ENCODE results near the gene PLCB1.

PLCB1 gene

DNA sequence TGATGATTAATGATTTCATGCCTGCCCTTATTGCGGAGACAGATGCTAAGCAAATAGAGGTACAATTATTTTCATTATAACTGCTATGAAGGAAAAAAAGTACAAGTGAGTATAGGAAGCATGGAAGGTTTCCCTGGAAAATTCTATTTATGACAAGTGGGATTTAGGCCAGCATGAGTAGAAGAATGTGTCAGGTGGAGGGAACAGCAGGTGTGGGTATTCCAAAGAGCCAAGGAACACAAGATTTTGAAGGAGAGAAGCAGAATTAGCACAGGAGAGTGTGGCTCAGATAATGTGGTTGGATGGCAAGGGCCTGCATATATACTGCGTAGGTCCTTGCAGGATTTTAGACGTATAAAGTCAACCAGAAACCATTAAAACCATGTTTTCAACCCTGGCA lies 11.4 kb downstream of the PLCB1 start:
- no peak overlapping the region for H3K4me3 ChIP-seq (ENCODE audit: low read depth, low read length)
- TF ChIP-seq CTCF (IDR thresholded peaks at IDR 0.05; ENCODE audit: low read depth, low read length): no peak

DNA sequence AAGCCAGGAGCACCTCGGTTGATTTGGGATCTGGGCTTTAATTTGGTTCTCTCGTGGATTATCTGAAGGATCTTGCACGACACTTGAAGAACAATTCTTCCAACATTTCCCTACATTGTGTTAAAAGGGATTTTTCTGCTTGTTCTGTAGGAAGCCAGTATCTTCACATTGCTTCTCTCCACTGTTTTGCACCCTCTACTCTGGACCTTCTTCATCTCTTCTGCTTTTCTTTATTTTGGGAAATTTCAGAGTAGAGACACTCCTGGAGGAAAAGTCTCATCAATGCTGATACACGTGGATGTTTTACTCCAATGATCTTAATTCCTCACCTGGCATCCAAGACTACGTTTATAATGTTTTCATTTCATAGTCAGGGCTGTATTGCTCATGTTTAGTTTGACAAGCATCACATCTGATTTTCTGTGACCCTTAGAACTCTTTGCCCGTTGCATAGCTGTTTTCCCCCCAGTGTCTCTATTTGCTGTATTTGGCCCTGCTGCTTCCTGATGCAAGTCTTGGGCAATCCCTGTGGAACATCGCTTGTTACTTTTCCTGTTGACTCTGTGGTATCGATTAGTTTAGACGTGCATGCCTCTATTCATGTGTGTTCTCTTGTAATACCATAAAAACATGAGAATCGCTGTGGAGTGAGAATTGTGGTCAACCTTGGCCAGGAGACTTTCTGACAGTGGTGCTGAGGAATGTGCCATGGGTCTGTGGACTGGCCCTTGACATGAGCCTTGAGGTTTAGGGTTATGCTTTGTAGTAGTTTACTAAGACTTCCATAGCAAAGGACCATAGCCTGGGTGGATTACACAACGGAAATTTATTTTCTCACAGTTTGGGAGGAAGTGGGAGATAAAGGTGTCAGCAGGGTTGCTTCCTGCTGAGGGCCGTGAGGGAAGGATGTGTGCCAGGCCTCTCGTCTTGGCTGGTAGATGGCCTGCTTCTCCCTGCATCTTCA lies 12.5 kb downstream of the PLCB1 start:
- no peak overlapping the region for H3K4me3 ChIP-seq (ENCODE audit: low read depth, low read length)
- TF ChIP-seq CTCF (IDR thresholded peaks at IDR 0.05; ENCODE audit: low read depth, low read length): no peak

DNA sequence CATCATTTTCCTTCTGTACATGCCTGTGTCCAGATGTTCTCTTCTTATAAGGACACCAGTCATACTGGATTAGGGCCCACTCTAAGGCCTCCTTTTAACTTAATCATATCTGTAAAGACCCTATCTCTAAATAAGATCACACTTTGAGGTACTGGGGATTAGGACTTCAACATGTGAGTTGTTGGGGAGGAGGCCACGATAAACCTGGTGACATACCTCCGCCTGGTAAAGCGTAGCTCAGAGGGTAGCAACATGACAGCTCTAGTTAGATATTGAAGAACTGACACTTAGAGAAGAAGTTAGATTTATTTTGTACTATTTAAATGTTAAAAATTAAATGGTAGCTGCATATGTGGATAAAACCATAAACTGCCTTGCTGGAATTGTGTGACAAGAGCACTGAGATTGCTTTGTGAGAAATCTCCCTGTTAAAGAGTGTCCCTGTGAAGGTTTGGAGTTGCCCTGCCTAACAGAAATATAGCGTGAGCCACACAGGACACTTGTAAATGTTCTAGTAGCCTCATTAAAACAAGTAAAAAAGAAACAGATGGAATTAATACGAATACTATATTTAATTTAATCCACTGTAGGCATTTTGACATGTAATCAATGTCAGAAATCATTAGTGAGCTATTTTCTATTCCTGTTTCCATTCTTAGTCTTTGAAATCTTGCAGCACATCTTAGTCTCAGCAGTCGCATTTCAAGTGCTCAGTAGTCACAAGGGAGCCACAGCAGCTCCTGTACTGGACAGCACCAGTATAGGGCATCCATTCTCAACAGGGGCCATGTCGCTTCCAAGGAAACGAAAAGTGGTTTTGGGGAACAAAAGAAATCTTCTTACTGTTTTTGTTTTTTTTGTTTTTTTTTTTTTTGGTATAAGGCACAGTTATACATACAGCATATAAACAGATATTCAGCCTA lies 13.4 kb downstream of the PLCB1 start:
- TF ChIP-seq CTCF (IDR thresholded peaks at IDR 0.05; ENCODE audit: low read depth, low read length): no peak
- no peak overlapping the region for H3K4me3 ChIP-seq (ENCODE audit: low read depth, low read length)

- no peak for TF ChIP-seq CTCF (IDR thresholded peaks at IDR 0.05; ENCODE audit: low read depth, low read length)
These were observed 15.4 kb downstream of the PLCB1 start for GRCh38 chr20:8147476-8147875.

GRCh38 chr20:8148501-8148900 lies 16.4 kb downstream of the PLCB1 start:
- no peak for TF ChIP-seq CTCF (IDR thresholded peaks at IDR 0.05; ENCODE audit: low read depth, low read length)
- no peak overlapping the region for H3K4me3 ChIP-seq (ENCODE audit: low read depth, low read length)

More at GRCh38 chr20:8147476-8147875, 15.4 kb downstream of the PLCB1 start:
- H3K4me3 ChIP-seq (ENCODE audit: low read depth, low read length): no peak overlapping the region

DNA sequence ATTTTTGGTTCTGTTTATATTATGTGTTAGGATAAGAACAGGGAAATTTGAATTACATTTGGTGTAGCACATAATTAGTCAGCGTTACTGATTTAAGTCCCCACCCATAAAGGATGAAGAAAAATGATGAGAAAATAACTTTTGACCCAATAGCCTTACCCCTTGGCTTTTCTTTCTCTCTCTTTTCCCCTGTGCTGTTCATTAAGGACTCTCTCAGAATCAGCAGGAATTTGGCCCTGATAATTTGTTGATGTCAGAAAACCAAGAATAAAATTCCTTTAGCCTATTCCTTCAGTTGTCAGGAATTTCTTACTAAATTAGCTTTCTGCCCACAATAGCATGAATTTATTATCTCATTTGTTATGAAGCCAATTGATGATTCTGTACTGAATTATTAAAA lies 18.5 kb downstream of the PLCB1 start:
- TF ChIP-seq CTCF (IDR thresholded peaks at IDR 0.05; ENCODE audit: low read depth, low read length): no peak
- H3K4me3 ChIP-seq (ENCODE audit: low read depth, low read length): no peak overlapping the region
